Loucy (cell line): ENCODE data around the gene TRAF3IP3.

ENCODE experiments used
- H2AFZ ChIP-seq: fragments of 200-600 bp; sonication (generic); 2 replicates; pipeline ENCODE4 v1.6.0; 2016; ENCODE audit warnings: antibody characterized with exemption, mild to moderate bottlenecking, low read length, moderate library complexity
- H3F3A ChIP-seq: fragments of 200-600 bp; 2 replicates; pipeline ENCODE4 v1.6.0; 2016; ENCODE audit warnings: antibody characterized with exemption, low read depth, mild to moderate bottlenecking
- H3K27me3 ChIP-seq: fragments of 200-600 bp; sonication (generic); 2 replicates; pipeline ENCODE4 v1.6.1; 2014; ENCODE audit warnings: low read length, mild to moderate bottlenecking; ENCODE audit not compliant: insufficient read depth, poor library complexity, severe bottlenecking
- H3K36me3 ChIP-seq: fragments of 200-600 bp; sonication (generic); 2 replicates; pipeline ENCODE4 v1.6.1; 2016; ENCODE audit warnings: low read length; ENCODE audit not compliant: insufficient read depth
- H3K4me1 ChIP-seq: fragments of 200-600 bp; sonication (generic); 2 replicates; pipeline ENCODE4 v1.5.1; 2014; ENCODE audit warnings: low read length, mild to moderate bottlenecking; ENCODE audit not compliant: insufficient read depth, poor library complexity, severe bottlenecking
- H3K4me2 ChIP-seq: fragments of 200-600 bp; sonication (generic); 2 replicates; pipeline ENCODE4 v1.6.0; 2014; ENCODE audit warnings: antibody characterized with exemption, low read length, low read depth, mild to moderate bottlenecking; ENCODE audit not compliant: poor library complexity, severe bottlenecking
- H3K4me3 ChIP-seq: fragments of 200-600 bp; sonication (generic); 2 replicates; pipeline ENCODE4 v1.5.1; 2014; ENCODE audit warnings: low read length, mild to moderate bottlenecking, mixed read lengths; ENCODE audit not compliant: poor library complexity, severe bottlenecking
- H3K79me2 ChIP-seq: fragments of 200-600 bp; sonication (generic); 2 replicates; pipeline ENCODE4 v1.6.1; 2014; ENCODE audit warnings: low read length; ENCODE audit not compliant: insufficient read depth
- H3K9ac ChIP-seq: fragments of 200-600 bp; sonication (generic); 2 replicates; pipeline ENCODE4 v1.6.0; 2014; ENCODE audit warnings: mild to moderate bottlenecking, low read depth, low read length, moderate library complexity; ENCODE audit not compliant: poor library complexity, severe bottlenecking
- H3K9me2 ChIP-seq: fragments of 200-600 bp; sonication (generic); replicated peaks from 2 replicates; pipeline ENCODE4 v1.6.1; 2016; ENCODE audit warnings: low read depth, low read length, mixed read lengths
- H3K9me3 ChIP-seq: fragments of 200-600 bp; sonication (generic); 2 replicates; pipeline ENCODE4 v1.6.1; 2014; ENCODE audit warnings: mild to moderate bottlenecking, antibody characterized with exemption, low read length, low read depth; ENCODE audit not compliant: insufficient read depth
- H4K20me1 ChIP-seq: fragments of 200-600 bp; sonication (generic); 2 replicates; pipeline ENCODE4 v1.6.0; 2014; ENCODE audit warnings: antibody characterized with exemption, low read length, mild to moderate bottlenecking; ENCODE audit not compliant: insufficient read depth, poor library complexity, severe bottlenecking
- EZH2phosphoT487 ChIP-seq: fragments of 200-600 bp; IDR thresholded peaks from 2 replicates; pipeline ENCODE4 v1.6.1; 2018; ENCODE audit warnings: antibody characterized with exemption, mild to moderate bottlenecking, moderate library complexity, borderline replicate concordance
- TF ChIP-seq, protein P1 (sequence below): fragments of 200-600 bp; sonication (generic); conservative IDR thresholded peaks from 2 replicates; pipeline ENCODE4 v1.5.1; 2014; ENCODE audit warnings: mild to moderate bottlenecking, antibody characterized with exemption, low read length

TRAF3IP3 gene

GRCh38 chr1:209803568-209803967, 47.7 kb downstream of the TRAF3IP3 start:
- Histone ChIP-seq H3K4me1 (no peaks in the 10 kb centered on the region), H2AFZ (no peak overlapping the region), H3K9me3 (no peaks in the 10 kb centered on the region), H4K20me1 (no peaks in the 10 kb centered on the region), H3K27me3 (peaks cover 40% of the 10 kb centered on the region), H3K9ac (no peak overlapping the region), H3K9me2 (no peaks in the 10 kb centered on the region), H3K79me2 (no peaks in the 10 kb centered on the region), H3F3A (no peaks in the 10 kb centered on the region), H3K36me3 (no peaks in the 10 kb centered on the region), H3K4me3 (no peak overlapping the region), H3K4me2 (no peak overlapping the region)
- TF ChIP-seq, protein P1, sequence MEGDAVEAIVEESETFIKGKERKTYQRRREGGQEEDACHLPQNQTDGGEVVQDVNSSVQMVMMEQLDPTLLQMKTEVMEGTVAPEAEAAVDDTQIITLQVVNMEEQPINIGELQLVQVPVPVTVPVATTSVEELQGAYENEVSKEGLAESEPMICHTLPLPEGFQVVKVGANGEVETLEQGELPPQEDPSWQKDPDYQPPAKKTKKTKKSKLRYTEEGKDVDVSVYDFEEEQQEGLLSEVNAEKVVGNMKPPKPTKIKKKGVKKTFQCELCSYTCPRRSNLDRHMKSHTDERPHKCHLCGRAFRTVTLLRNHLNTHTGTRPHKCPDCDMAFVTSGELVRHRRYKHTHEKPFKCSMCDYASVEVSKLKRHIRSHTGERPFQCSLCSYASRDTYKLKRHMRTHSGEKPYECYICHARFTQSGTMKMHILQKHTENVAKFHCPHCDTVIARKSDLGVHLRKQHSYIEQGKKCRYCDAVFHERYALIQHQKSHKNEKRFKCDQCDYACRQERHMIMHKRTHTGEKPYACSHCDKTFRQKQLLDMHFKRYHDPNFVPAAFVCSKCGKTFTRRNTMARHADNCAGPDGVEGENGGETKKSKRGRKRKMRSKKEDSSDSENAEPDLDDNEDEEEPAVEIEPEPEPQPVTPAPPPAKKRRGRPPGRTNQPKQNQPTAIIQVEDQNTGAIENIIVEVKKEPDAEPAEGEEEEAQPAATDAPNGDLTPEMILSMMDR, result no peak
- TF ChIP-seq EZH2phosphoT487, result no peak

GRCh38 chr1:209805341-209805781, 49.5 kb downstream of the TRAF3IP3 start:
- H3K4me3 ChIP-seq, result no peak overlapping the region
- peaks cover 38% of the 10 kb centered on the region for H3K27me3 ChIP-seq
- H3F3A ChIP-seq, result no peaks in the 10 kb centered on the region
- H3K4me1 ChIP-seq, result no peaks in the 10 kb centered on the region
- H3K9me2 ChIP-seq, result no peaks in the 10 kb centered on the region
- H3K9me3 ChIP-seq, result no peaks in the 10 kb centered on the region
- no peaks in the 10 kb centered on the region for H4K20me1 ChIP-seq
- H3K4me2 ChIP-seq, result no peak overlapping the region
- no peaks in the 10 kb centered on the region for H3K79me2 ChIP-seq
- TF ChIP-seq, protein P1, result no peak
- TF ChIP-seq EZH2phosphoT487, result no peak
- no peak overlapping the region for H3K9ac ChIP-seq
- H3K36me3 ChIP-seq, result no peaks in the 10 kb centered on the region
- no peak overlapping the region for H2AFZ ChIP-seq

- no peak within 1 kb of the TSS for H3K4me3 ChIP-seq
- peaks cover 31% of the 10 kb centered on the region for H3K27me3 ChIP-seq
- H3K4me2 ChIP-seq, result no peak within 1 kb of the TSS
- no peak for TF ChIP-seq EZH2phosphoT487
- TF ChIP-seq, protein P1, result no peak
- no peaks in the 10 kb centered on the region for H3K9me3 ChIP-seq
- no peaks in the 10 kb centered on the region for H3K36me3 ChIP-seq
- no peaks in the 10 kb centered on the region for H3K9me2 ChIP-seq
- no peaks in the 10 kb centered on the region for H4K20me1 ChIP-seq
- H3K9ac ChIP-seq, result no peak within 1 kb of the TSS
- no peak within 1 kb of the TSS for H2AFZ ChIP-seq
- no peaks in the 10 kb centered on the region for H3K4me1 ChIP-seq
- no peaks in the 10 kb centered on the region for H3F3A ChIP-seq
- no peaks in the 10 kb centered on the region for H3K79me2 ChIP-seq
Measured at GRCh38 chr1:209805875-209806760, 50.3 kb downstream of the TRAF3IP3 start, which contains the start of gene IRF6. Gene IRF6, minus strand, starts transcription at chr1:209806142. Its CDS starts 4,729 bp downstream, at chr1:209801413.
